Measurements from ENCODE around the gene PDE6G.
"Not testable (repeated sequence)": the region's sequence is repeated elsewhere in the genome, so short reads cannot be mapped to it uniquely, and the experiment has no call there.

Gene PDE6G

GRCh38 chr17:81621494-81622130, 34.7 kb downstream of the PDE6G start:
- no peak for DNase-seq

GRCh38 chr17:81618307-81618706, 38.0 kb downstream of the PDE6G start:
- DNase-seq = not testable (repeated sequence)

GRCh38 chr17:81616877-81617276, 39.5 kb downstream of the PDE6G start:
- no peak for DNase-seq

GRCh38 chr17:81615401-81615930, 40.9 kb downstream of the PDE6G start:
- no peak for DNase-seq

GRCh38 chr17:81612172-81612970, 44.0 kb downstream of the PDE6G start:
- DNase-seq = no peak

- no peak for DNase-seq
These were observed 46.6 kb downstream of the PDE6G start for GRCh38 chr17:81609541-81610311.

- no peak for DNase-seq
These were observed 47.7 kb downstream of the PDE6G start for GRCh38 chr17:81608605-81609004.

- no peak for DNase-seq
These were observed 48.3 kb downstream of the PDE6G start for GRCh38 chr17:81608082-81608481.

GRCh38 chr17:81607431-81607830, 48.9 kb downstream of the PDE6G start:
- no peak for DNase-seq

GRCh38 chr17:81603846-81604610, 52.3 kb downstream of the PDE6G start:
- no peak for DNase-seq

- peak; percentile 26 for DNase-seq
These were observed 54.7 kb downstream of the PDE6G start for GRCh38 chr17:81601525-81602120.

Data from NCI-H1417 treated with DMSO at 0.1 percent for 48 hours (cell line).